Fibroblast of lung (primary cell): ENCODE measurements around the gene RETSAT.

Experiments used
- EZH2 ChIP-seq: IDR thresholded peaks from 2 replicates; pipeline ENCODE4 v1.5.1; 2012; ENCODE audit warnings: low read length, control low read depth, mild to moderate bottlenecking; ENCODE audit errors: missing control alignments
- TF ChIP-seq, protein P1 (sequence below), 2 donors: IDR thresholded peaks in 1 of 2; conservative IDR thresholded peaks in 1 of 2; 1 replicate in 1 of 2; 2 replicates in 1 of 2; pipeline ENCODE4 v1.5.1; 2011 to 2012; ENCODE audit warnings: low read length in 2 of 2, control low read depth in 1 of 2, inconsistent platforms in 1 of 2, low read depth in 1 of 2, mild to moderate bottlenecking in 1 of 2

- TF ChIP-seq, protein P1, sequence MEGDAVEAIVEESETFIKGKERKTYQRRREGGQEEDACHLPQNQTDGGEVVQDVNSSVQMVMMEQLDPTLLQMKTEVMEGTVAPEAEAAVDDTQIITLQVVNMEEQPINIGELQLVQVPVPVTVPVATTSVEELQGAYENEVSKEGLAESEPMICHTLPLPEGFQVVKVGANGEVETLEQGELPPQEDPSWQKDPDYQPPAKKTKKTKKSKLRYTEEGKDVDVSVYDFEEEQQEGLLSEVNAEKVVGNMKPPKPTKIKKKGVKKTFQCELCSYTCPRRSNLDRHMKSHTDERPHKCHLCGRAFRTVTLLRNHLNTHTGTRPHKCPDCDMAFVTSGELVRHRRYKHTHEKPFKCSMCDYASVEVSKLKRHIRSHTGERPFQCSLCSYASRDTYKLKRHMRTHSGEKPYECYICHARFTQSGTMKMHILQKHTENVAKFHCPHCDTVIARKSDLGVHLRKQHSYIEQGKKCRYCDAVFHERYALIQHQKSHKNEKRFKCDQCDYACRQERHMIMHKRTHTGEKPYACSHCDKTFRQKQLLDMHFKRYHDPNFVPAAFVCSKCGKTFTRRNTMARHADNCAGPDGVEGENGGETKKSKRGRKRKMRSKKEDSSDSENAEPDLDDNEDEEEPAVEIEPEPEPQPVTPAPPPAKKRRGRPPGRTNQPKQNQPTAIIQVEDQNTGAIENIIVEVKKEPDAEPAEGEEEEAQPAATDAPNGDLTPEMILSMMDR (conservative IDR thresholded peaks at IDR 0.05 in 1 of 2, IDR thresholded peaks at IDR 0.05 in 1 of 2; ENCODE audit: low read depth in 1 of 2, low read length in 2 of 2) = no peak
- no peak for TF ChIP-seq EZH2
Measured at GRCh38 chr2:85357736-85358135, 3.4 kb upstream of the RETSAT start.
